HG02885 (cell line): ENCODE data around the gene NAGLU.
"Not testable (repeated sequence)": the region's sequence is repeated elsewhere in the genome, so short reads cannot be mapped to it uniquely, and the experiment has no call there.

Experiments used
- ATAC-seq: cut with Tn5 transposase; IDR thresholded peaks from one replicate; pipeline ENCODE4 v1.9.1; 2021; ENCODE audit warnings: mild to moderate bottlenecking; ENCODE audit not compliant: unreplicated experiment, poor library complexity

NAGLU gene

GRCh38 chr17:42520540-42520951 lies 15.5 kb upstream of the NAGLU start:
- ATAC-seq = no peak

- ATAC-seq = no peak
These were observed 15.0 kb upstream of the NAGLU start for GRCh38 chr17:42521036-42521435.

GRCh38 chr17:42521666-42522262 lies 14.3 kb upstream of the NAGLU start:
- no peak for ATAC-seq

- no peak for ATAC-seq
These were observed 13.7 kb upstream of the NAGLU start for GRCh38 chr17:42522263-42522790.

GRCh38 chr17:42522798-42523278 lies 13.2 kb upstream of the NAGLU start:
- no peak for ATAC-seq

- no peak for ATAC-seq
These were observed 10.8 kb upstream of the NAGLU start for GRCh38 chr17:42525221-42525620.

GRCh38 chr17:42526031-42526444 lies 10.0 kb upstream of the NAGLU start:
- no peak for ATAC-seq

GRCh38 chr17:42527932-42528331 lies 8.1 kb upstream of the NAGLU start:
- no peak for ATAC-seq

GRCh38 chr17:42529061-42529460 lies 7.0 kb upstream of the NAGLU start:
- ATAC-seq = no peak

- ATAC-seq = no peak
These were observed 5.0 kb upstream of the NAGLU start for GRCh38 chr17:42530952-42531454.

- ATAC-seq = no peak
These were observed 4.3 kb upstream of the NAGLU start for GRCh38 chr17:42531455-42532354.

GRCh38 chr17:42535155-42536047 lies 640 bp upstream of the NAGLU start:
- no peak for ATAC-seq

GRCh38 chr17:42536372-42537155 lies 523 bp downstream of the NAGLU start:
- ATAC-seq = peak; percentile 73

GRCh38 chr17:42537156-42537805 lies 1.2 kb downstream of the NAGLU start:
- no peak for ATAC-seq

GRCh38 chr17:42537826-42538451 lies 1.9 kb downstream of the NAGLU start:
- no peak for ATAC-seq

GRCh38 chr17:42538482-42538881 lies 2.4 kb downstream of the NAGLU start:
- ATAC-seq = no peak

- not testable (repeated sequence) for ATAC-seq
These were observed 4.5 kb downstream of the NAGLU start for GRCh38 chr17:42540558-42540957.

- no peak for ATAC-seq
These were observed 5.2 kb downstream of the NAGLU start for GRCh38 chr17:42541041-42541833.
